Loucy (cell line): ENCODE results near the gene FER.

Source experiments
- H2AFZ ChIP-seq: fragments of 200-600 bp; sonication (generic); 2 replicates; pipeline ENCODE4 v1.6.0; 2016; ENCODE audit warnings: antibody characterized with exemption, mild to moderate bottlenecking, low read length, moderate library complexity
- H3F3A ChIP-seq: fragments of 200-600 bp; 2 replicates; pipeline ENCODE4 v1.6.0; 2016; ENCODE audit warnings: antibody characterized with exemption, low read depth, mild to moderate bottlenecking
- H3K27me3 ChIP-seq: fragments of 200-600 bp; sonication (generic); 2 replicates; pipeline ENCODE4 v1.6.1; 2014; ENCODE audit warnings: low read length, mild to moderate bottlenecking; ENCODE audit not compliant: insufficient read depth, poor library complexity, severe bottlenecking
- H3K36me3 ChIP-seq: fragments of 200-600 bp; sonication (generic); 2 replicates; pipeline ENCODE4 v1.6.1; 2016; ENCODE audit warnings: low read length; ENCODE audit not compliant: insufficient read depth
- H3K4me1 ChIP-seq: fragments of 200-600 bp; sonication (generic); 2 replicates; pipeline ENCODE4 v1.5.1; 2014; ENCODE audit warnings: low read length, mild to moderate bottlenecking; ENCODE audit not compliant: insufficient read depth, poor library complexity, severe bottlenecking
- H3K4me2 ChIP-seq: fragments of 200-600 bp; sonication (generic); 2 replicates; pipeline ENCODE4 v1.6.0; 2014; ENCODE audit warnings: antibody characterized with exemption, low read length, low read depth, mild to moderate bottlenecking; ENCODE audit not compliant: poor library complexity, severe bottlenecking
- H3K4me3 ChIP-seq: fragments of 200-600 bp; sonication (generic); 2 replicates; pipeline ENCODE4 v1.5.1; 2014; ENCODE audit warnings: low read length, mild to moderate bottlenecking, mixed read lengths; ENCODE audit not compliant: poor library complexity, severe bottlenecking
- H3K79me2 ChIP-seq: fragments of 200-600 bp; sonication (generic); 2 replicates; pipeline ENCODE4 v1.6.1; 2014; ENCODE audit warnings: low read length; ENCODE audit not compliant: insufficient read depth
- H3K9ac ChIP-seq: fragments of 200-600 bp; sonication (generic); 2 replicates; pipeline ENCODE4 v1.6.0; 2014; ENCODE audit warnings: mild to moderate bottlenecking, low read depth, low read length, moderate library complexity; ENCODE audit not compliant: poor library complexity, severe bottlenecking
- H3K9me2 ChIP-seq: fragments of 200-600 bp; sonication (generic); replicated peaks from 2 replicates; pipeline ENCODE4 v1.6.1; 2016; ENCODE audit warnings: low read depth, low read length, mixed read lengths
- H3K9me3 ChIP-seq: fragments of 200-600 bp; sonication (generic); 2 replicates; pipeline ENCODE4 v1.6.1; 2014; ENCODE audit warnings: mild to moderate bottlenecking, antibody characterized with exemption, low read length, low read depth; ENCODE audit not compliant: insufficient read depth
- H4K20me1 ChIP-seq: fragments of 200-600 bp; sonication (generic); 2 replicates; pipeline ENCODE4 v1.6.0; 2014; ENCODE audit warnings: antibody characterized with exemption, low read length, mild to moderate bottlenecking; ENCODE audit not compliant: insufficient read depth, poor library complexity, severe bottlenecking
- EZH2phosphoT487 ChIP-seq: fragments of 200-600 bp; IDR thresholded peaks from 2 replicates; pipeline ENCODE4 v1.6.1; 2018; ENCODE audit warnings: antibody characterized with exemption, mild to moderate bottlenecking, moderate library complexity, borderline replicate concordance
- TF ChIP-seq, protein P1 (sequence below): fragments of 200-600 bp; sonication (generic); conservative IDR thresholded peaks from 2 replicates; pipeline ENCODE4 v1.5.1; 2014; ENCODE audit warnings: mild to moderate bottlenecking, antibody characterized with exemption, low read length

Gene FER

GRCh38 chr5:108942701-108943100 is 195.0 kb downstream of the FER start:
- peaks cover 6% of the 10 kb centered on the region; the same call in 1 of the 2 replicates for H3K36me3 ChIP-seq
- TF ChIP-seq EZH2phosphoT487 = no peak
- TF ChIP-seq, protein P1, sequence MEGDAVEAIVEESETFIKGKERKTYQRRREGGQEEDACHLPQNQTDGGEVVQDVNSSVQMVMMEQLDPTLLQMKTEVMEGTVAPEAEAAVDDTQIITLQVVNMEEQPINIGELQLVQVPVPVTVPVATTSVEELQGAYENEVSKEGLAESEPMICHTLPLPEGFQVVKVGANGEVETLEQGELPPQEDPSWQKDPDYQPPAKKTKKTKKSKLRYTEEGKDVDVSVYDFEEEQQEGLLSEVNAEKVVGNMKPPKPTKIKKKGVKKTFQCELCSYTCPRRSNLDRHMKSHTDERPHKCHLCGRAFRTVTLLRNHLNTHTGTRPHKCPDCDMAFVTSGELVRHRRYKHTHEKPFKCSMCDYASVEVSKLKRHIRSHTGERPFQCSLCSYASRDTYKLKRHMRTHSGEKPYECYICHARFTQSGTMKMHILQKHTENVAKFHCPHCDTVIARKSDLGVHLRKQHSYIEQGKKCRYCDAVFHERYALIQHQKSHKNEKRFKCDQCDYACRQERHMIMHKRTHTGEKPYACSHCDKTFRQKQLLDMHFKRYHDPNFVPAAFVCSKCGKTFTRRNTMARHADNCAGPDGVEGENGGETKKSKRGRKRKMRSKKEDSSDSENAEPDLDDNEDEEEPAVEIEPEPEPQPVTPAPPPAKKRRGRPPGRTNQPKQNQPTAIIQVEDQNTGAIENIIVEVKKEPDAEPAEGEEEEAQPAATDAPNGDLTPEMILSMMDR = no peak
- no peak overlapping the region for H2AFZ ChIP-seq
- H3K4me2 ChIP-seq = no peak overlapping the region
- no peaks in the 10 kb centered on the region for H3K9me2 ChIP-seq
- H3K4me1 ChIP-seq = peaks cover 2% of the 10 kb centered on the region
- no peaks in the 10 kb centered on the region for H3F3A ChIP-seq
- peaks cover 9% of the 10 kb centered on the region; the same call in 1 of the 2 replicates for H3K79me2 ChIP-seq
- H3K27me3 ChIP-seq = no peaks in the 10 kb centered on the region
- no peak overlapping the region for H3K4me3 ChIP-seq
- no peaks in the 10 kb centered on the region for H3K9me3 ChIP-seq
- no peaks in the 10 kb centered on the region for H4K20me1 ChIP-seq
- no peak overlapping the region for H3K9ac ChIP-seq

GRCh38 chr5:108945094-108945493 is 197.4 kb downstream of the FER start:
- Histone ChIP-seq H3K27me3 (no peaks in the 10 kb centered on the region), H3K4me1 (peaks cover 6% of the 10 kb centered on the region), H3K9me3 (no peaks in the 10 kb centered on the region), H3K4me3 (no peak overlapping the region), H3K4me2 (no peak overlapping the region), H3K79me2 (0 out of 2 replicates have a peak, but pooled peaks cover 8% of the 10 kb centered on the region), H3K36me3 (peaks cover 6% of the 10 kb centered on the region; the same call in 1 of the 2 replicates), H3K9me2 (no peaks in the 10 kb centered on the region), H3K9ac (no peak overlapping the region), H2AFZ (no peak overlapping the region), H3F3A (no peaks in the 10 kb centered on the region), H4K20me1 (no peaks in the 10 kb centered on the region)
- no peak for TF ChIP-seq EZH2phosphoT487
- TF ChIP-seq, protein P1 = no peak

DNA sequence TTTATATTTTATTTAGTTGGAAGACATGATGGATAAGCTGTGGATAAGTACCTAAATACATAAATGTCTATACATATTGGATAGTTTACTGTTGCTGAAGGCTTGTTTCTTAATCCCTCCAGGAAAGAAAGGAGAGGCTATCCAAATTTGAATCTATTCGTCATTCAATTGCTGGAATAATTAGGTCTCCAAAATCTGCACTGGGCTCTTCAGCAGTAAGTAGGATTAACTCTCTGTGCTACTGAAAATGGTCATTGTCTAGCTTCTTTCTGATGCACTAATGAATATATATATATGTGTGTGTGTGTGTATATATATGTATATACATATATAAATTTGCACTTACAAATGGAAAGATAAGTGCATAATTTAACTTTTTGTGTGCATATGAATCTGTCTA is 198.3 kb downstream of the FER start:
- TF ChIP-seq, protein P1 = no peak
- TF ChIP-seq EZH2phosphoT487 = no peak

More for the DNA sequence above, 198.3 kb downstream of the FER start:
- no peaks in the 10 kb centered on the region for H3K27me3 ChIP-seq
- no peaks in the 10 kb centered on the region for H3K9me2 ChIP-seq
- H3K4me3 ChIP-seq = no peak overlapping the region
- H3K9me3 ChIP-seq = no peaks in the 10 kb centered on the region
- H2AFZ ChIP-seq = no peak overlapping the region
- H3K36me3 ChIP-seq = peaks cover 6% of the 10 kb centered on the region; the same call in 1 of the 2 replicates
- no peaks in the 10 kb centered on the region for H3F3A ChIP-seq
- no peak overlapping the region for H3K9ac ChIP-seq
- H3K4me1 ChIP-seq = peaks cover 6% of the 10 kb centered on the region
- no peaks in the 10 kb centered on the region for H4K20me1 ChIP-seq
- no peak overlapping the region for H3K4me2 ChIP-seq
- 0 out of 2 replicates have a peak, but pooled peaks cover 6% of the 10 kb centered on the region for H3K79me2 ChIP-seq
